ENCODE measurements around the gene RNASEH2B.

DNA sequence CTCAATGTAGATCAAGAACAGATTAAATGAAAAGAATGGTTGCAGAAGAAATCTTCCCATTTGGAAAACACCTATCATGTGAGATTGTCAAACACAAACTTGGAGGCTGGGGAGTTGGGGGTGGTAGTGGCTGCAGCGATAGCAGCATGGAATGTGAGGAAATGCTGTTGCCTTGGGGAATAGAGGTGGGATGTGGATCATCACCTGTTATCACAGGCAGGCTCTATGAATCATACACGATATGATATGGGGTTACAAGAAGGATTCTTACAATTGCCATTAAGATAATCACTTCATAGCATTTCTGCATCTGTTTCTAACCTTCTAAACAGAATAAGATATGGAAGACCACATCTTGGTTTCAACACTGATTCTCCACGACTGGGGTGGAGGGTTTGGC is 88.7 kb downstream of the RNASEH2B start:
- TF ChIP-seq POLR2A (IDR thresholded peaks at IDR 0.05) = no peak
- TF ChIP-seq, protein P1, sequence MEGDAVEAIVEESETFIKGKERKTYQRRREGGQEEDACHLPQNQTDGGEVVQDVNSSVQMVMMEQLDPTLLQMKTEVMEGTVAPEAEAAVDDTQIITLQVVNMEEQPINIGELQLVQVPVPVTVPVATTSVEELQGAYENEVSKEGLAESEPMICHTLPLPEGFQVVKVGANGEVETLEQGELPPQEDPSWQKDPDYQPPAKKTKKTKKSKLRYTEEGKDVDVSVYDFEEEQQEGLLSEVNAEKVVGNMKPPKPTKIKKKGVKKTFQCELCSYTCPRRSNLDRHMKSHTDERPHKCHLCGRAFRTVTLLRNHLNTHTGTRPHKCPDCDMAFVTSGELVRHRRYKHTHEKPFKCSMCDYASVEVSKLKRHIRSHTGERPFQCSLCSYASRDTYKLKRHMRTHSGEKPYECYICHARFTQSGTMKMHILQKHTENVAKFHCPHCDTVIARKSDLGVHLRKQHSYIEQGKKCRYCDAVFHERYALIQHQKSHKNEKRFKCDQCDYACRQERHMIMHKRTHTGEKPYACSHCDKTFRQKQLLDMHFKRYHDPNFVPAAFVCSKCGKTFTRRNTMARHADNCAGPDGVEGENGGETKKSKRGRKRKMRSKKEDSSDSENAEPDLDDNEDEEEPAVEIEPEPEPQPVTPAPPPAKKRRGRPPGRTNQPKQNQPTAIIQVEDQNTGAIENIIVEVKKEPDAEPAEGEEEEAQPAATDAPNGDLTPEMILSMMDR (IDR thresholded peaks at IDR 0.05) = no peak

Data from adrenal gland (tissue), 5 donors.